Loucy (cell line): ENCODE measurements around the gene FUNDC2.

Experiments
- CTCF ChIP-seq: fragments of 200-600 bp; sonication (generic); conservative IDR thresholded peaks from 2 replicates; pipeline ENCODE4 v1.5.1; 2014; ENCODE audit warnings: mild to moderate bottlenecking, antibody characterized with exemption, low read length
- EZH2phosphoT487 ChIP-seq: fragments of 200-600 bp; IDR thresholded peaks from 2 replicates; pipeline ENCODE4 v1.6.1; 2018; ENCODE audit warnings: antibody characterized with exemption, mild to moderate bottlenecking, moderate library complexity, borderline replicate concordance

- no peak for TF ChIP-seq CTCF
- no peak for TF ChIP-seq EZH2phosphoT487
Measured at GRCh38 chrX:155061760-155062159, 35.1 kb downstream of the FUNDC2 start.
